ENCODE data around the gene PDE4D. TPM values are rescaled to one million over a fixed set of nuclear protein-coding genes. Genes with fewer than 3 reads are reported as not detected.

PDE4D gene
- total RNA-seq, 1 experiment from 2014 or later = 11.6 TPM

- CTCF ChIA-PET = no interaction called here
- intact Hi-C loops (cut with micrococcal nuclease; ENCODE audit: unreplicated experiment) = no loop called here
- Mint-ChIP-seq H3K27me3 (ENCODE audit: unreplicated experiment) (no peaks in the 10 kb centered on the region), H3K9me3 (ENCODE audit: low read depth, unreplicated experiment) (no peaks in the 10 kb centered on the region), H3K4me1 (ENCODE audit: low read depth, unreplicated experiment) (no peaks in the 10 kb centered on the region), H3K4me3 (ENCODE audit: low read depth, unreplicated experiment) (no peak overlapping the region), H3K36me3 (ENCODE audit: insufficient read depth, unreplicated experiment) (no peaks in the 10 kb centered on the region), H3K27ac (ENCODE audit: unreplicated experiment) (no peak overlapping the region)
- no peak for DNase-seq
- BruUV-seq (replicated peaks) = no TSS peak
- TF ChIP-seq CTCF (IDR thresholded peaks at IDR 0.05; ENCODE audit: unreplicated experiment) = no peak
Observed at GRCh38 chr5:59351076-59351794, 542.3 kb downstream of the PDE4D start.

- no peak for TF ChIP-seq CTCF (IDR thresholded peaks at IDR 0.05; ENCODE audit: unreplicated experiment)
- Mint-ChIP-seq H3K36me3 (ENCODE audit: insufficient read depth, unreplicated experiment) (no peaks in the 10 kb centered on the region), H3K4me3 (ENCODE audit: low read depth, unreplicated experiment) (no peak overlapping the region), H3K27me3 (ENCODE audit: unreplicated experiment) (no peaks in the 10 kb centered on the region), H3K27ac (ENCODE audit: unreplicated experiment) (no peak overlapping the region), H3K4me1 (ENCODE audit: low read depth, unreplicated experiment) (no peaks in the 10 kb centered on the region), H3K9me3 (ENCODE audit: low read depth, unreplicated experiment) (no peaks in the 10 kb centered on the region)
- DNase-seq = peak; percentile 19
- no TSS peak for BruUV-seq (replicated peaks)
- intact Hi-C loops (cut with micrococcal nuclease; ENCODE audit: unreplicated experiment) = loop anchor here (5.0 kb wide), 1 partner anchor 131 kb away; no protein-coding TSS in a partner anchor
- CTCF ChIA-PET = interaction anchor here (0.7 to 1.0 kb wide), 4 partner anchors 20 to 457 kb away, joined by 3 to 5 read pairs (median 4); no protein-coding TSS in a partner anchor
Observed at GRCh38 chr5:59348189-59348588, 545.3 kb downstream of the PDE4D start.

GRCh38 chr5:59346982-59347381, 546.5 kb downstream of the PDE4D start:
- Mint-ChIP-seq H3K9me3 (ENCODE audit: low read depth, unreplicated experiment) (no peaks in the 10 kb centered on the region), H3K4me3 (ENCODE audit: low read depth, unreplicated experiment) (no peak overlapping the region), H3K27ac (ENCODE audit: unreplicated experiment) (no peak overlapping the region), H3K27me3 (ENCODE audit: unreplicated experiment) (no peaks in the 10 kb centered on the region), H3K36me3 (ENCODE audit: insufficient read depth, unreplicated experiment) (no peaks in the 10 kb centered on the region), H3K4me1 (ENCODE audit: low read depth, unreplicated experiment) (no peaks in the 10 kb centered on the region)
- CTCF ChIA-PET = no interaction called here
- no peak for TF ChIP-seq CTCF (IDR thresholded peaks at IDR 0.05; ENCODE audit: unreplicated experiment)
- no peak for DNase-seq
- intact Hi-C loops (cut with micrococcal nuclease; ENCODE audit: unreplicated experiment) = loop anchor here (5.0 kb wide), 1 partner anchor 130 kb away; no protein-coding TSS in a partner anchor
- BruUV-seq (replicated peaks) = no TSS peak

GRCh38 chr5:59346514-59346913, 547.0 kb downstream of the PDE4D start:
- CTCF ChIA-PET = no interaction called here
- Mint-ChIP-seq H3K4me1 (ENCODE audit: low read depth, unreplicated experiment) (no peaks in the 10 kb centered on the region), H3K9me3 (ENCODE audit: low read depth, unreplicated experiment) (no peaks in the 10 kb centered on the region), H3K36me3 (ENCODE audit: insufficient read depth, unreplicated experiment) (no peaks in the 10 kb centered on the region), H3K27me3 (ENCODE audit: unreplicated experiment) (no peaks in the 10 kb centered on the region), H3K27ac (ENCODE audit: unreplicated experiment) (no peak overlapping the region), H3K4me3 (ENCODE audit: low read depth, unreplicated experiment) (no peak overlapping the region)
- no TSS peak for BruUV-seq (replicated peaks)
- DNase-seq = no peak
- TF ChIP-seq CTCF (IDR thresholded peaks at IDR 0.05; ENCODE audit: unreplicated experiment) = no peak
- intact Hi-C loops (cut with micrococcal nuclease; ENCODE audit: unreplicated experiment) = loop anchor here (5.0 kb wide), 1 partner anchor 129 kb away; no protein-coding TSS in a partner anchor

Data from Calu3 (cell line).